Adrenal gland (tissue), 12 donors: ENCODE data around the gene SNX5. TPM values are rescaled to one million over a fixed set of nuclear protein-coding genes. Genes with fewer than 3 reads are reported as not detected.

Source experiments
- DNase-seq, 7 donors: peaks; one replicate each; pipeline ENCODE4 v3.0.0-alpha.2; 2019 to 2020
- H3K27ac ChIP-seq, 5 donors: fragments of 200-600 bp; sonication (generic) in 4 of 5; 1 replicate in 3 of 5; 2 replicates in 2 of 5; pipeline versions ENCODE4 v1.5.1 to v1.8.0; 2016 to 2020; ENCODE audit warnings: mild to moderate bottlenecking in 1 of 5
- H3K27me3 ChIP-seq: fragments of 200-600 bp; 2 replicates; pipeline ENCODE4 v1.8.0; 2021
- H3K36me3 ChIP-seq, 2 donors: fragments of 200-600 bp; replicated peaks in 1 of 2; 1 replicate in 1 of 2; 2 replicates in 1 of 2; pipeline versions ENCODE4 v1.5.1 to v1.8.0; 2018 to 2022
- H3K4me1 ChIP-seq, 2 donors: fragments of 200-600 bp; replicated peaks in 1 of 2; 1 replicate in 1 of 2; 2 replicates in 1 of 2; pipeline versions ENCODE4 v1.5.1 to v1.8.0; 2018 to 2021
- H3K4me3 ChIP-seq, 4 donors: fragments of 200-600 bp; sonication (generic) in 3 of 4; one replicate each; pipeline ENCODE4 v1.5.1; 2016 to 2018
- H3K9me3 ChIP-seq, 3 donors: fragments of 200-600 bp; sonication (generic) in 1 of 3; replicated peaks in 1 of 3; 1 replicate in 2 of 3; 2 replicates in 1 of 3; pipeline versions ENCODE4 v1.5.1 to v1.8.0; 2016 to 2021
- POLR2A ChIP-seq, 2 donors: fragments of 450-650 bp; IDR thresholded peaks; one replicate each; pipeline ENCODE4 v1.6.1; 2017; ENCODE audit warnings: antibody characterized with exemption in 2 of 2, mild to moderate bottlenecking in 2 of 2, moderate library complexity in 1 of 2
- WGBS, 4 donors: extraction: QIAGEN DNeasy Blood & Tissue Kit in 2 of 4; methylation state at CpG; one replicate each; pipeline versions ENCODE4 v1.1.5 to v1.1.7; 2013 to 2017; 5-methylcytosine and 5-hydroxymethylcytosine counted together
- intact Hi-C, 2 donors: fragments of 100-400 bp; cut with DNase I; formaldehyde crosslinking; loops; one replicate each; pipeline versions ENCODE4 v1.14.1 to v1.15.0; 2022 to 2023
- polyA plus RNA-seq, 3 donors: library from polyadenylated mRNA; stranded (reverse); fragments of 200-250 nt in 2 of 3; fragments of 350-450 nt in 1 of 3; fragmentation: Illumina TruSeq in 1 of 3; extraction: RNeasy Lipid Tissue Mini Kit (QIAGEN cat#74804) in 1 of 3; gene quantifications; one replicate each; pipeline ENCODE4 v1.2.3, GENCODE V29; 2013 to 2014
- small RNA-seq, 2 donors: library from RNA; depleted of rRNA; stranded (forward); fragments of <200 nt; gene quantifications; one replicate each; pipeline ENCODE3, GENCODE V24; 2016
- total RNA-seq, 9 donors: library from RNA; depleted of rRNA in 4 of 9; stranded (reverse); fragments of >200 nt in 4 of 9; fragments of 120-200 nt in 1 of 9; fragmentation: NEBNext Ultra II Directional in 1 of 9; extraction: Animal tissue kit (Norgen Biotek cat#: 25700) in 1 of 9; gene quantifications; one replicate each; pipeline versions ENCODE4 v1.1.0 to v1.2.4, GENCODE V29; 2013 to 2023
- TF ChIP-seq, protein P1 (sequence below), 6 experiments: fragments of 450-650 bp in 4 of 6; fragments of 200-600 bp in 2 of 6; sonication (generic) in 1 of 6; IDR thresholded peaks; 1 replicate in 5 of 6; 2 replicates in 1 of 6; pipeline versions ENCODE4 v1.5.1 to v1.8.0; 2016 to 2021; ENCODE audit warnings: antibody characterized with exemption in 6 of 6, mild to moderate bottlenecking in 2 of 6, moderate library complexity in 1 of 6
- donor health status: healthy with polysubstance abuse.
- donor health status: Bipolar disorder and iron deficiency.
- donor health status: DM: yes; HTN: yes; CAD: no.
- donor health status: DM: no; HTN: no; CAD: no.
- donor health status: DM: no; HTN: no; CAD: no.
- donor health status: DM: yes; HTN: yes; CAD: no.

The SNX5 gene
- total and polyA plus RNA-seq, 12 donors = 103 to 201 (median 144) TPM

DNA sequence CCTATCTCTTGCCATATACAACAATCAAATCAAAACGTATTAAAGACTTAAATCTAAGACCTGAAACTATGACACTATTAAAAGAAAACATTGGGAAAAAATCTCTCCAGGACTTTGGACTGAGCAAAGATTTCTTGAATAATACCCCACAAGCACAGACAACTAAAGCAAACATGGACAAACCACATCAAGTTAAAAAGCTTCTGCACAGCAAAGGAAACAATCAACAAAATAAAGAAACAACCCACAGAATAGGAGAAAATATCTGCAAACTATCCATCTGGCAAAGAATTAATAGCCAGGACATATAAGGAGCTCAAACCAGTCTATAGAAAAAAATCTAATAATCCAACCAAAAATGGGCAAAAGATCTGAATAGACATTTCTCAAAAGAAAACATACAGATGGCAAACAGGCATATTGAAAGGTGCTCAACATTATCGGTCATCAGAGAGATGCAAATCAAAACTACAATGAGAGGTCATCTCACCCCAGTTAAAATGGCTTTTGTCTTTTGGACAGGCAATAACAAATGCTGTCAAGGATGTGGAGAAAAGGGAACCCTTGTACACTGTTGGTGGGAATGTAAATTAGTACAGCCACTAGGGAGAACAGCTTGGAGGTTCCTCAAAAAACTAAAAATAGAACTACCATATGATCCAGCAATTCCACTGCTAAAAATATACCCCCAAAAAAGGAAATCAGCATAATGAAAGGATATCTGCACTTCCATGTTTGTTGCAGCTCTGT is 76.2 kb downstream of the SNX5 start:
- no peak for DNase-seq
- TF ChIP-seq, protein P1, sequence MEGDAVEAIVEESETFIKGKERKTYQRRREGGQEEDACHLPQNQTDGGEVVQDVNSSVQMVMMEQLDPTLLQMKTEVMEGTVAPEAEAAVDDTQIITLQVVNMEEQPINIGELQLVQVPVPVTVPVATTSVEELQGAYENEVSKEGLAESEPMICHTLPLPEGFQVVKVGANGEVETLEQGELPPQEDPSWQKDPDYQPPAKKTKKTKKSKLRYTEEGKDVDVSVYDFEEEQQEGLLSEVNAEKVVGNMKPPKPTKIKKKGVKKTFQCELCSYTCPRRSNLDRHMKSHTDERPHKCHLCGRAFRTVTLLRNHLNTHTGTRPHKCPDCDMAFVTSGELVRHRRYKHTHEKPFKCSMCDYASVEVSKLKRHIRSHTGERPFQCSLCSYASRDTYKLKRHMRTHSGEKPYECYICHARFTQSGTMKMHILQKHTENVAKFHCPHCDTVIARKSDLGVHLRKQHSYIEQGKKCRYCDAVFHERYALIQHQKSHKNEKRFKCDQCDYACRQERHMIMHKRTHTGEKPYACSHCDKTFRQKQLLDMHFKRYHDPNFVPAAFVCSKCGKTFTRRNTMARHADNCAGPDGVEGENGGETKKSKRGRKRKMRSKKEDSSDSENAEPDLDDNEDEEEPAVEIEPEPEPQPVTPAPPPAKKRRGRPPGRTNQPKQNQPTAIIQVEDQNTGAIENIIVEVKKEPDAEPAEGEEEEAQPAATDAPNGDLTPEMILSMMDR (IDR thresholded peaks at IDR 0.05) = no peak
- no peak for TF ChIP-seq POLR2A (IDR thresholded peaks at IDR 0.05)
- WGBS, 4 donors = 66 to 77% (median 75%) methylated on average over 2 of the region's 2 CpGs
- intact Hi-C loops = no loop called here
- no peaks in the 10 kb centered on the region for H3K27me3 ChIP-seq
- no peak overlapping the region for H3K4me3 ChIP-seq
- peaks cover 0 to 3% (median 0%) of the 10 kb centered on the region in 3 donors for H3K9me3 ChIP-seq
- no peak overlapping the region for H3K27ac ChIP-seq
- H3K4me1 ChIP-seq = peaks cover 24 to 27% of the 10 kb centered on the region in 2 donors
- H3K36me3 ChIP-seq = no peaks in the 10 kb centered on the region

Small RNAs within 50 kb of the gene (small RNA-seq; reads per million reads assigned to genes)
- 0 reads per million in 2 donors for gene RNU6-192P
- 287 to 495 reads per million in 2 donors for gene SNORD17

Other genes starting within 250 kb of the SNX5 start
- 10 to 100 TPM; 11.0 to 30.0 (median 21.1) TPM for gene MGME1, start 224 bp upstream of the SNX5 start, total RNA-seq
- gene MGME1, start 224 bp upstream of the SNX5 start, polyA plus RNA-seq = 10 to 100 TPM; 19.1 to 25.9 (median 19.8) TPM
- not detected for gene OVOL2, start 89.1 kb upstream of the SNX5 start, total RNA-seq
- gene OVOL2, start 89.1 kb upstream of the SNX5 start, polyA plus RNA-seq = not detected
- 10 to 100 TPM; 13.2 to 29.2 (median 16.2) TPM for gene KAT14, start 169.1 kb upstream of the SNX5 start, total RNA-seq
- gene KAT14, start 169.1 kb upstream of the SNX5 start, polyA plus RNA-seq = 10 to 100 TPM in 1 of 3 donors, 1 to 10 TPM in 2; 5.7 to 24.0 (median 8.8) TPM
- gene PET117, start 169.1 kb upstream of the SNX5 start, total RNA-seq = 10 to 100 TPM in 8 of 9 donors, 1 to 10 TPM in 1; 4.5 to 45.4 (median 18.7) TPM
- 10 to 100 TPM; 11.8 to 28.2 (median 12.1) TPM for gene PET117, start 169.1 kb upstream of the SNX5 start, polyA plus RNA-seq